ENCODE results near the gene LRRC27.

LRRC27 gene

GRCh38 chr10:132339276-132339675 is 7.3 kb downstream of the LRRC27 start:
- no peak overlapping the region for H2AFZ ChIP-seq (ENCODE audit: low read depth, low read length, severe bottlenecking)
- no peaks in the 10 kb centered on the region for H3F3A ChIP-seq (ENCODE audit: insufficient read depth)
- no peaks in the 10 kb centered on the region for H4K20me1 ChIP-seq (ENCODE audit: low read depth, low read length)
- H3K4me2 ChIP-seq (ENCODE audit: low read depth, low read length, poor library complexity, severe bottlenecking): no peak overlapping the region
- H3K9me2 ChIP-seq (replicated peaks; ENCODE audit: insufficient read depth, low read length): no peaks in the 10 kb centered on the region
- no peaks in the 10 kb centered on the region for H3K9me3 ChIP-seq (ENCODE audit: insufficient read depth, low read length)
- H3K36me3 ChIP-seq (ENCODE audit: low read length): no peaks in the 10 kb centered on the region
- no peak overlapping the region for H3K27ac ChIP-seq (ENCODE audit: low read depth, low read length)
- H3K9ac ChIP-seq (ENCODE audit: low read length): no peak overlapping the region
- no peaks in the 10 kb centered on the region for H3K27me3 ChIP-seq (ENCODE audit: low read length)
- no peak for TF ChIP-seq EZH2phosphoT487 (conservative IDR thresholded peaks at IDR 0.05; ENCODE audit: low read length)
- no peak for TF ChIP-seq CTCF (IDR thresholded peaks at IDR 0.05; ENCODE audit: insufficient read depth, low read length, poor library complexity, severe bottlenecking)
- no peak overlapping the region for H3K4me3 ChIP-seq (ENCODE audit: insufficient read depth, low read length, poor library complexity, severe bottlenecking)
- no peaks in the 10 kb centered on the region for H3K79me2 ChIP-seq (ENCODE audit: insufficient read depth, low read length)

DNA sequence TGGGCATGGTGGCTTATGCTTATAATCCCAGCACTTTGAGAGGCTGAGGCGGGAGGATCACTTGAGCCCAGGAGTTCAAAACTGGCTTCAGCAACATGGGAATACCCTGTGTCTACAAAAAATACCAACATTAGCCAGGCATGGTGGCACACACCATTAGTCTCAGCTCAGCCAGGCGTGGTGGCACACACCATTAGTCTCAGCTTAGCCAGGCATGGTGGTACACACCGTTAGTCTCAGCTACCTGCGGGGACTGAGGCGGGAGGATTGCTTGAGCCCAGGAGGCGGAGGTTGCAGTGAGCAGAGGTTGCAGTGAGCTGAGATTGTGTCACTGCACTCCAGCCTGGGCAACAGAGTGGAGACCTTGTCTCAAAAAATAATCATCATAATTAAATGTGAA is 9.0 kb downstream of the LRRC27 start:
- Histone ChIP-seq H3K4me2 (ENCODE audit: low read depth, low read length, poor library complexity, severe bottlenecking) (no peak overlapping the region), H3K4me3 (ENCODE audit: insufficient read depth, low read length, poor library complexity, severe bottlenecking) (no peak overlapping the region), H3K79me2 (ENCODE audit: insufficient read depth, low read length) (no peaks in the 10 kb centered on the region), H2AFZ (ENCODE audit: low read depth, low read length, severe bottlenecking) (no peak overlapping the region), H3K27ac (ENCODE audit: low read depth, low read length) (no peak overlapping the region), H4K20me1 (ENCODE audit: low read depth, low read length) (no peaks in the 10 kb centered on the region), H3K27me3 (ENCODE audit: low read length) (no peaks in the 10 kb centered on the region), H3F3A (ENCODE audit: insufficient read depth) (no peaks in the 10 kb centered on the region), H3K9ac (ENCODE audit: low read length) (no peak overlapping the region), H3K9me3 (ENCODE audit: insufficient read depth, low read length) (no peaks in the 10 kb centered on the region), H3K9me2 (replicated peaks; ENCODE audit: insufficient read depth, low read length) (no peaks in the 10 kb centered on the region), H3K36me3 (ENCODE audit: low read length) (no peaks in the 10 kb centered on the region)
- TF ChIP-seq CTCF (IDR thresholded peaks at IDR 0.05; ENCODE audit: insufficient read depth, low read length, poor library complexity, severe bottlenecking) (no peak), EZH2phosphoT487 (conservative IDR thresholded peaks at IDR 0.05; ENCODE audit: low read length) (no peak)

DNA sequence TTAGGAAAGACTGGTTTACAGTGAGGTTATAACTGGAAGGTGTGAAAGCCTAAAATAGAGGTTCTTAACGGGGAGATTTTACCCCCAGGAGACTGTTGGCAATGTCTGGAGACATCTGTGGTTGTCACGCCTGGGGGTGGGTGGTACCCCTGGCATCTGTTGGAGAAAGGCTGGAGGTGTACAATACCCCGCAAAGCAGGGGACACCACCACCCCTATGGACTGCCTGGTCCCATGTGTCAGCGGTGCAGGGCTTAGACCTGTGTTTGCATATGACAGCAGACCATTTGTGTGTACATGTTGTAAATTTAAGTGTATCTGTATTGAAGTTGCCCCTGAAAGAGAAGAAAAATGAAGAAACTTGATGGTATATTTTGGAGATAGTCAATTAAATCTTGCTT is 9.8 kb downstream of the LRRC27 start:
- no peaks in the 10 kb centered on the region for H3K9me3 ChIP-seq (ENCODE audit: insufficient read depth, low read length)
- H3K4me2 ChIP-seq (ENCODE audit: low read depth, low read length, poor library complexity, severe bottlenecking): no peak overlapping the region
- no peak overlapping the region for H3K9ac ChIP-seq (ENCODE audit: low read length)
- no peak for TF ChIP-seq EZH2phosphoT487 (conservative IDR thresholded peaks at IDR 0.05; ENCODE audit: low read length)
- TF ChIP-seq CTCF (IDR thresholded peaks at IDR 0.05; ENCODE audit: insufficient read depth, low read length, poor library complexity, severe bottlenecking): no peak
- H3F3A ChIP-seq (ENCODE audit: insufficient read depth): no peaks in the 10 kb centered on the region
- H3K36me3 ChIP-seq (ENCODE audit: low read length): no peaks in the 10 kb centered on the region
- no peak overlapping the region for H2AFZ ChIP-seq (ENCODE audit: low read depth, low read length, severe bottlenecking)
- H3K27ac ChIP-seq (ENCODE audit: low read depth, low read length): no peak overlapping the region
- H3K9me2 ChIP-seq (replicated peaks; ENCODE audit: insufficient read depth, low read length): no peaks in the 10 kb centered on the region
- no peak overlapping the region for H3K4me3 ChIP-seq (ENCODE audit: insufficient read depth, low read length, poor library complexity, severe bottlenecking)
- H4K20me1 ChIP-seq (ENCODE audit: low read depth, low read length): no peaks in the 10 kb centered on the region
- no peaks in the 10 kb centered on the region for H3K27me3 ChIP-seq (ENCODE audit: low read length)
- H3K79me2 ChIP-seq (ENCODE audit: insufficient read depth, low read length): no peaks in the 10 kb centered on the region

GRCh38 chr10:132342553-132342952 is 10.6 kb downstream of the LRRC27 start:
- no peak for TF ChIP-seq CTCF (IDR thresholded peaks at IDR 0.05; ENCODE audit: insufficient read depth, low read length, poor library complexity, severe bottlenecking)
- TF ChIP-seq EZH2phosphoT487 (conservative IDR thresholded peaks at IDR 0.05; ENCODE audit: low read length): no peak
- no peak overlapping the region for H2AFZ ChIP-seq (ENCODE audit: low read depth, low read length, severe bottlenecking)
- no peaks in the 10 kb centered on the region for H3K36me3 ChIP-seq (ENCODE audit: low read length)

More at GRCh38 chr10:132342553-132342952, 10.6 kb downstream of the LRRC27 start:
- H3K4me3 ChIP-seq (ENCODE audit: insufficient read depth, low read length, poor library complexity, severe bottlenecking): no peak overlapping the region
- no peak overlapping the region for H3K9ac ChIP-seq (ENCODE audit: low read length)
- no peaks in the 10 kb centered on the region for H3F3A ChIP-seq (ENCODE audit: insufficient read depth)
- no peaks in the 10 kb centered on the region for H3K9me2 ChIP-seq (replicated peaks; ENCODE audit: insufficient read depth, low read length)
- H3K27ac ChIP-seq (ENCODE audit: low read depth, low read length): no peak overlapping the region
- no peak overlapping the region for H3K4me2 ChIP-seq (ENCODE audit: low read depth, low read length, poor library complexity, severe bottlenecking)
- H3K79me2 ChIP-seq (ENCODE audit: insufficient read depth, low read length): no peaks in the 10 kb centered on the region
- no peaks in the 10 kb centered on the region for H4K20me1 ChIP-seq (ENCODE audit: low read depth, low read length)
- H3K9me3 ChIP-seq (ENCODE audit: insufficient read depth, low read length): no peaks in the 10 kb centered on the region
- no peaks in the 10 kb centered on the region for H3K27me3 ChIP-seq (ENCODE audit: low read length)

Measured in SU-DHL-6 (cell line).